Endothelial cell of umbilical vein (primary cell): ENCODE measurements around the gene MRGPRD. TPM values are rescaled to one million over a fixed set of nuclear protein-coding genes. Genes with fewer than 3 reads are reported as not detected.

Experiments
- BruUV-seq: library from RNA; stranded (reverse); fragments of 400-500 nt; replicated peaks from 2 replicates; lab custom pipeline; 2021; lab: Mats Ljungman, UMichigan
- CTCF ChIA-PET: fragments of 300-600, 350-600 bp; sonication (Branson Sonifier 250); formaldehyde crosslinking; loops from one replicate; lab custom pipeline; 2021; ENCODE audit warnings: antibody characterized with exemption, inconsistent platforms; lab: Charles Lee
- POLR2A ChIA-PET: fragments of 300-600, 350-600 bp; sonication (Branson Sonifier 250); formaldehyde crosslinking; loops from one replicate; lab custom pipeline; 2021; ENCODE audit warnings: antibody characterized with exemption, inconsistent platforms; lab: Charles Lee
- DNase-seq: peaks from one replicate; pipeline ENCODE4 v3.0.0-alpha.2; 2011; ENCODE audit warnings: low read depth, low spot score
- FAIRE-seq: peaks from 2 replicates; lab custom pipeline; 2011; peaks lifted over from hg19 to GRCh38; lab: Jason Lieb, UNC
- H2AFZ ChIP-seq: 2 replicates; pipeline ENCODE4 v1.6.0; 2012; ENCODE audit warnings: low read depth, low read length, control low read depth, inconsistent platforms
- H3K27ac ChIP-seq: 2 replicates; pipeline ENCODE4 v1.5.1; 2011; ENCODE audit warnings: low read depth, mild to moderate bottlenecking, control low read depth, low read length, moderate library complexity; ENCODE audit not compliant: insufficient read depth
- H3K27me3 ChIP-seq, 2 experiments: 2 replicates each; pipeline versions ENCODE4 v1.6.0 to v1.6.1; 2011; ENCODE audit warnings: low read length in 2 of 2, mixed read lengths in 1 of 2; ENCODE audit not compliant: control insufficient read depth in 2 of 2, insufficient read depth in 2 of 2
- H3K36me3 ChIP-seq, 2 experiments: 2 replicates in 1 of 2; 3 replicates in 1 of 2; pipeline ENCODE4 v1.5.1; 2011; ENCODE audit warnings: low read length in 2 of 2, mild to moderate bottlenecking in 1 of 2, moderate library complexity in 1 of 2; ENCODE audit not compliant: control insufficient read depth in 2 of 2, insufficient read depth in 2 of 2; ENCODE audit errors: extremely low read depth in 1 of 2
- H3K4me1 ChIP-seq: 3 replicates; pipeline ENCODE4 v1.5.1; 2011; ENCODE audit warnings: mild to moderate bottlenecking, low read length; ENCODE audit not compliant: control insufficient read depth, insufficient read depth; ENCODE audit errors: extremely low read depth
- H3K4me2 ChIP-seq: 2 replicates; pipeline ENCODE4 v1.6.1; 2011; ENCODE audit warnings: low read length, control low read depth, mixed read lengths; ENCODE audit not compliant: insufficient read depth
- H3K4me3 ChIP-seq, 3 experiments: fragments of 200-600 bp in 1 of 3; sonication (generic), shearing (Covaris generic) in 1 of 3; replicated peaks in 1 of 3; 2 replicates each; pipeline ENCODE4 v1.5.1; 2011 to 2016; ENCODE audit warnings: control low read depth in 3 of 3, low read length in 3 of 3, mild to moderate bottlenecking in 2 of 3, inconsistent platforms in 1 of 3, low read depth in 1 of 3, moderate library complexity in 1 of 3; ENCODE audit not compliant: insufficient read depth in 1 of 3
- H3K79me2 ChIP-seq: 2 replicates; pipeline ENCODE4 v1.6.0; 2012; ENCODE audit warnings: low read length, inconsistent platforms; ENCODE audit not compliant: control insufficient read depth, insufficient read depth
- H3K9ac ChIP-seq: replicated peaks from 2 replicates; pipeline ENCODE3; 2011; ENCODE audit warnings: low read length, control low read depth; ENCODE audit not compliant: insufficient read depth; ENCODE audit errors: extremely low read depth
- H3K9me1 ChIP-seq: replicated peaks from 3 replicates; pipeline ENCODE4 v1.6.0; 2011; ENCODE audit warnings: mild to moderate bottlenecking, low read length; ENCODE audit not compliant: control insufficient read depth, insufficient read depth; ENCODE audit errors: extremely low read depth
- H3K9me3 ChIP-seq: replicated peaks from 2 replicates; pipeline ENCODE4 v1.5.1; 2012; ENCODE audit warnings: low read length, inconsistent platforms; ENCODE audit not compliant: control insufficient read depth, insufficient read depth
- H4K20me1 ChIP-seq: replicated peaks from 2 replicates; pipeline ENCODE3; 2011; ENCODE audit warnings: mild to moderate bottlenecking, low read length; ENCODE audit not compliant: control insufficient read depth, insufficient read depth; ENCODE audit errors: extremely low read depth
- EZH2 ChIP-seq: IDR thresholded peaks from 2 replicates; pipeline ENCODE4 v1.6.1; 2012; ENCODE audit warnings: borderline replicate concordance, low read depth, mild to moderate bottlenecking, moderate library complexity, low read length, inconsistent platforms; ENCODE audit not compliant: severe bottlenecking
- FOS ChIP-seq: IDR thresholded peaks from 2 replicates; pipeline ENCODE4 v1.6.1; 2011; ENCODE audit warnings: mild to moderate bottlenecking, low read length, moderate library complexity, borderline replicate concordance; ENCODE audit not compliant: insufficient read depth
- GATA2 ChIP-seq: IDR thresholded peaks from 2 replicates; pipeline ENCODE4 v1.7.0; 2011; ENCODE audit warnings: low read depth, mild to moderate bottlenecking, moderate library complexity, mixed read lengths, low read length; ENCODE audit not compliant: insufficient read length, insufficient read depth
- JUN ChIP-seq: IDR thresholded peaks from 2 replicates; pipeline ENCODE4 v1.6.1; 2011; ENCODE audit warnings: borderline replicate concordance, low read depth; ENCODE audit not compliant: insufficient read length, insufficient read depth
- MYC ChIP-seq: IDR thresholded peaks from one replicate; pipeline ENCODE4 v1.6.1; 2011; ENCODE audit warnings: mild to moderate bottlenecking, low read depth, low read length
- POLR2A ChIP-seq: IDR thresholded peaks from 2 replicates; pipeline ENCODE4 v1.6.1; 2012; ENCODE audit warnings: low read depth, mild to moderate bottlenecking, control low read depth, low read length
- POLR2AphosphoS5 ChIP-seq: IDR thresholded peaks from 2 replicates; pipeline ENCODE4 v1.6.1; 2012; ENCODE audit warnings: low read depth, mild to moderate bottlenecking, control low read depth, low read length, moderate library complexity; ENCODE audit not compliant: insufficient read depth
- dilution Hi-C: fragments of 300-500 bp; cut with MboI; formaldehyde crosslinking; loops from one replicate; pipeline ENCODE4 v1.15.0; 2019; ENCODE audit warnings: low sequenced_read_pairs; ENCODE audit not compliant: extremely low pct_ligation_motif_present
- intact Hi-C: fragments of 100-400 bp; cut with micrococcal nuclease; formaldehyde crosslinking; loops from one replicate; pipeline ENCODE4 v1.10.0; 2022
- polyA plus RNA-seq, 4 experiments: library from polyadenylated mRNA; depleted of rRNA in 3 of 4; stranded (reverse) in 3 of 4; unstranded in 1 of 4; fragments of >200 nt; gene quantifications; 2 replicates each; pipeline versions ENCODE4 v1.2.1 to v1.2.3, GENCODE V29; 2011 to 2012; ENCODE audit warnings: missing spikeins in 1 of 4
- total RNA-seq: library from RNA; stranded (reverse); gene quantifications from 2 replicates; pipeline ENCODE4 v1.2.3, GENCODE V29; 2021
- TF ChIP-seq, protein P1 (sequence below): IDR thresholded peaks from 2 replicates; pipeline ENCODE4 v1.6.1; 2011; ENCODE audit not compliant: insufficient read depth, insufficient read length
- TF ChIP-seq, protein P2 (sequence below), 2 donors: IDR thresholded peaks; 1 replicate in 1 of 2; 2 replicates in 1 of 2; pipeline ENCODE4 v1.5.1; 2011; ENCODE audit warnings: low read length in 2 of 2, mild to moderate bottlenecking in 2 of 2, moderate library complexity in 2 of 2, control low read depth in 1 of 2, inconsistent platforms in 1 of 2, low read depth in 1 of 2; ENCODE audit not compliant: insufficient read depth in 1 of 2; ENCODE audit errors: extremely low read depth in 1 of 2

The MRGPRD gene
- total and polyA plus RNA-seq, 2 donors (not counting 3 experiments of a cell fraction or from before 2014, with no cell fraction given) = not detected

DNA sequence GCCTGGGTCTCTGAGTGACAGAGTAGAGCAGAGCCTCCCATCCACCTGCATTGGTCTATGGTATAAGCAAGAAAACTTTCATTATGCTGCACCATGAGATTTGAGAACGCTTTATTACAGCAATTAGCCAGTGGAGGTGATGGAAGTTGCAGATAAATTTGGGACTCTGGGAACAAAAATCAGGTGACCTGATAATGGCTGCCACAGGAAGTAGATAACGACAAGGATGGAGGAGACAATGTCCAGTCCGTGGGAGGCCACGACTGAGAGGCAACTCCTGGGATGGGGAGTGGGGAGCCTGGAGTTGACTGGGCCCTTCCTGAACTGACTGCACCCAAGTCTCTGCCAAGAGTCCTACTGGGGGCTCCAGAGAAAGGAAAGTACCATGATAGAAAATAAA lies 4.7 kb downstream of the MRGPRD start:
- no TSS peak for BruUV-seq
- ChIA-PET CTCF (no interaction called here), POLR2A (no interaction called here)
- no peaks in the 10 kb centered on the region for H3K4me1 ChIP-seq
- FAIRE-seq = no peak
- no peak for DNase-seq
- H3K9me1 ChIP-seq = no peaks in the 10 kb centered on the region
- no peaks in the 10 kb centered on the region for H3K79me2 ChIP-seq
- peaks cover 0 to under 1% of the 10 kb centered on the region in 2 experiments for H3K27me3 ChIP-seq
- dilution Hi-C loops (no loop called here), intact Hi-C loops (no loop called here)
- no peaks in the 10 kb centered on the region for H3K9me3 ChIP-seq
- H3K4me2 ChIP-seq = no peak overlapping the region
- H3K27ac ChIP-seq = no peak overlapping the region
- no peaks in the 10 kb centered on the region for H3K36me3 ChIP-seq
- no peaks in the 10 kb centered on the region for H4K20me1 ChIP-seq
- TF ChIP-seq POLR2AphosphoS5 = no peak
- TF ChIP-seq FOS = no peak
- no peak for TF ChIP-seq JUN
- no peak for TF ChIP-seq EZH2
- TF ChIP-seq, protein P1, sequence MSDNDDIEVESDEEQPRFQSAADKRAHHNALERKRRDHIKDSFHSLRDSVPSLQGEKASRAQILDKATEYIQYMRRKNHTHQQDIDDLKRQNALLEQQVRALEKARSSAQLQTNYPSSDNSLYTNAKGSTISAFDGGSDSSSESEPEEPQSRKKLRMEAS = no peak
- no peak for TF ChIP-seq POLR2A
- TF ChIP-seq, protein P2, sequence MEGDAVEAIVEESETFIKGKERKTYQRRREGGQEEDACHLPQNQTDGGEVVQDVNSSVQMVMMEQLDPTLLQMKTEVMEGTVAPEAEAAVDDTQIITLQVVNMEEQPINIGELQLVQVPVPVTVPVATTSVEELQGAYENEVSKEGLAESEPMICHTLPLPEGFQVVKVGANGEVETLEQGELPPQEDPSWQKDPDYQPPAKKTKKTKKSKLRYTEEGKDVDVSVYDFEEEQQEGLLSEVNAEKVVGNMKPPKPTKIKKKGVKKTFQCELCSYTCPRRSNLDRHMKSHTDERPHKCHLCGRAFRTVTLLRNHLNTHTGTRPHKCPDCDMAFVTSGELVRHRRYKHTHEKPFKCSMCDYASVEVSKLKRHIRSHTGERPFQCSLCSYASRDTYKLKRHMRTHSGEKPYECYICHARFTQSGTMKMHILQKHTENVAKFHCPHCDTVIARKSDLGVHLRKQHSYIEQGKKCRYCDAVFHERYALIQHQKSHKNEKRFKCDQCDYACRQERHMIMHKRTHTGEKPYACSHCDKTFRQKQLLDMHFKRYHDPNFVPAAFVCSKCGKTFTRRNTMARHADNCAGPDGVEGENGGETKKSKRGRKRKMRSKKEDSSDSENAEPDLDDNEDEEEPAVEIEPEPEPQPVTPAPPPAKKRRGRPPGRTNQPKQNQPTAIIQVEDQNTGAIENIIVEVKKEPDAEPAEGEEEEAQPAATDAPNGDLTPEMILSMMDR (IDR thresholded peaks at IDR 0.05; ENCODE audit: extremely low read depth in 1 of 2, insufficient read depth in 1 of 2, low read depth in 1 of 2, low read length in 2 of 2) = no peak
- no peak for TF ChIP-seq GATA2
- TF ChIP-seq MYC = no peak
- H3K9ac ChIP-seq = no peak overlapping the region
- no peak overlapping the region for H2AFZ ChIP-seq
- H3K4me3 ChIP-seq = no peak overlapping the region
